ENCODE measurements around the gene ACVR1. TPM values are rescaled to one million over a fixed set of nuclear protein-coding genes. Genes with fewer than 3 reads are reported as not detected.

Gene ACVR1
- total and polyA plus RNA-seq, 2 donors (not counting 3 experiments of a cell fraction or from before 2014, with no cell fraction given), result 24.8 to 33.6 TPM

DNA sequence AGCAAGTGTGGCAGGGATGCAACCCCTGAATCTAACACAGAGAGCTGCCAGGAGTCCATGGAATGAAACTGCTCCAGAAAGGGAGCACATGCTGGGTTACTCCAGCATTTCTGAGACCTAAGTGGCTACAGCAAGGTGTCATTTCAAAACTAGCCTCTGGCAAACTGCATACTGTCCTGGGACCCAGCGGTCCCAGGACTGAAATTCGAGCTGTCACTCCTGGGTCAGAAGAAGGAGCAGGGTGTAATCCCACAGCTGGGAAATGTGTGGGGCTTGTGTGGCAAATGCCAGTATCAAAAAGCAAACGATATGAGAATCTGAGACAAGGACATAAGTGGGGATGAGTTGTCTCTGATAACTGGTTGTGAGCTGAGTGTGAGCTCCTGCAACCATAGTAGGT, 177.1 kb downstream of the ACVR1 start:
- TF ChIP-seq POLR2A (IDR thresholded peaks at IDR 0.05; ENCODE audit: low read depth, low read length), result no peak
- no peak for TF ChIP-seq JUN (IDR thresholded peaks at IDR 0.05; ENCODE audit: borderline replicate concordance, insufficient read depth, insufficient read length, low read depth)
- TF ChIP-seq POLR2AphosphoS5 (IDR thresholded peaks at IDR 0.05; ENCODE audit: insufficient read depth, low read depth, low read length), result no peak
- no peak for TF ChIP-seq FOS (IDR thresholded peaks at IDR 0.05; ENCODE audit: borderline replicate concordance, insufficient read depth, low read length)
- TF ChIP-seq, protein P1, sequence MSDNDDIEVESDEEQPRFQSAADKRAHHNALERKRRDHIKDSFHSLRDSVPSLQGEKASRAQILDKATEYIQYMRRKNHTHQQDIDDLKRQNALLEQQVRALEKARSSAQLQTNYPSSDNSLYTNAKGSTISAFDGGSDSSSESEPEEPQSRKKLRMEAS (IDR thresholded peaks at IDR 0.05; ENCODE audit: insufficient read depth, insufficient read length), result no peak
- TF ChIP-seq MYC (IDR thresholded peaks at IDR 0.05; ENCODE audit: low read depth, low read length), result no peak
- TF ChIP-seq EZH2 (IDR thresholded peaks at IDR 0.05; ENCODE audit: borderline replicate concordance, low read depth, low read length, severe bottlenecking), result no peak
- no peak for TF ChIP-seq GATA2 (IDR thresholded peaks at IDR 0.05; ENCODE audit: insufficient read depth, insufficient read length, low read depth, low read length)
- Histone ChIP-seq H3K79me2 (ENCODE audit: control insufficient read depth, insufficient read depth, low read length) (no peaks in the 10 kb centered on the region), H2AFZ (ENCODE audit: low read depth, low read length) (no peak overlapping the region), H3K36me3 (ENCODE audit: control insufficient read depth in 2 of 2, extremely low read depth in 1 of 2, insufficient read depth in 2 of 2, low read length in 2 of 2) (no peaks in the 10 kb centered on the region), H3K27me3 (ENCODE audit: control insufficient read depth in 2 of 2, insufficient read depth in 2 of 2, low read length in 2 of 2) (no peaks in the 10 kb centered on the region), H3K9ac (replicated peaks; ENCODE audit: extremely low read depth, insufficient read depth, low read length) (no peak overlapping the region), H3K9me1 (replicated peaks; ENCODE audit: control insufficient read depth, extremely low read depth, insufficient read depth, low read length) (no peaks in the 10 kb centered on the region), H4K20me1 (replicated peaks; ENCODE audit: control insufficient read depth, extremely low read depth, insufficient read depth, low read length) (no peaks in the 10 kb centered on the region), H3K4me1 (ENCODE audit: control insufficient read depth, extremely low read depth, insufficient read depth, low read length) (no peaks in the 10 kb centered on the region), H3K4me3 (replicated peaks in 1 of 3; ENCODE audit: insufficient read depth in 1 of 3, low read depth in 1 of 3, low read length in 3 of 3) (no peak overlapping the region), H3K9me3 (replicated peaks; ENCODE audit: control insufficient read depth, insufficient read depth, low read length) (no peaks in the 10 kb centered on the region), H3K27ac (ENCODE audit: insufficient read depth, low read depth, low read length) (no peak overlapping the region), H3K4me2 (ENCODE audit: insufficient read depth, low read length) (no peak overlapping the region)
- no TSS peak for BruUV-seq (replicated peaks)
- dilution Hi-C loops (cut with MboI; ENCODE audit: extremely low pct_ligation_motif_present, low sequenced_read_pairs) (no loop called here), intact Hi-C loops (cut with micrococcal nuclease) (no loop called here)
- ChIA-PET CTCF (interaction anchor here (1.2 kb wide), 1 partner anchor 9 kb away, joined by 3 read pairs; no protein-coding TSS in a partner anchor), POLR2A (interaction anchor here (0.6 kb wide), 1 partner anchor 178 kb away, joined by 3 read pairs; no protein-coding TSS in a partner anchor)
- no peak for FAIRE-seq
- DNase-seq (ENCODE audit: low read depth, low spot score), result no peak

DNA sequence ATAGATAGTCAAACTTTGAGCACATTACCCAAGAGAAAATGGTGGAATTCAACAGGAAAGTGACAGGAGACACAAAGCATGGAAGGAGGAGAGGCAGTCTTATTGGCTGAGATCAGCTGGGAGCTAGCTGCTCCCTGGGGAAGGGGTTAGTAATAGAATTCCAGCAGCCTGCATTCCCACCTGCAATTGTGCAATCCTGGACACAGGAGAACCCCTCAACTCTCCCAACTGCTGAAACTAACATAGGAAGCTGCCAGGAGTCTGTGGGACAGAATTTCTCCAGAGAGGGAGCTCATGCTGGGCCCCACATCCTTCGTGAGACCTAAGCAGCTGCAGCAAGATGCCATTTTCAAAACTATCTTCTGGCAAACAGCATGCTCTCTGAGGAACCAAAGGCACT, 177.7 kb downstream of the ACVR1 start:
- no peaks in the 10 kb centered on the region for H3K79me2 ChIP-seq (ENCODE audit: control insufficient read depth, insufficient read depth, low read length)
- H2AFZ ChIP-seq (ENCODE audit: low read depth, low read length), result no peak overlapping the region
- no peaks in the 10 kb centered on the region for H3K9me1 ChIP-seq (replicated peaks; ENCODE audit: control insufficient read depth, extremely low read depth, insufficient read depth, low read length)
- H3K4me1 ChIP-seq (ENCODE audit: control insufficient read depth, extremely low read depth, insufficient read depth, low read length), result no peaks in the 10 kb centered on the region
- H3K9ac ChIP-seq (replicated peaks; ENCODE audit: extremely low read depth, insufficient read depth, low read length), result no peak overlapping the region
- H3K4me3 ChIP-seq (replicated peaks in 1 of 3; ENCODE audit: insufficient read depth in 1 of 3, low read depth in 1 of 3, low read length in 3 of 3), result no peak overlapping the region
- DNase-seq (ENCODE audit: low read depth, low spot score), result no peak
- no peak overlapping the region for H3K4me2 ChIP-seq (ENCODE audit: insufficient read depth, low read length)
- CTCF ChIA-PET, result interaction anchor here (1.2 kb wide), 1 partner anchor 8 kb away, joined by 3 read pairs; no protein-coding TSS in a partner anchor
- no TSS peak for BruUV-seq (replicated peaks)
- intact Hi-C loops (cut with micrococcal nuclease), result no loop called here
- no peak overlapping the region for H3K27ac ChIP-seq (ENCODE audit: insufficient read depth, low read depth, low read length)
- POLR2A ChIA-PET, result interaction anchor here (0.6 kb wide), 1 partner anchor 179 kb away, joined by 3 read pairs; no protein-coding TSS in a partner anchor
- TF ChIP-seq POLR2AphosphoS5 (IDR thresholded peaks at IDR 0.05; ENCODE audit: insufficient read depth, low read depth, low read length), result no peak
- H3K9me3 ChIP-seq (replicated peaks; ENCODE audit: control insufficient read depth, insufficient read depth, low read length), result no peaks in the 10 kb centered on the region
- no peak for FAIRE-seq
- no peaks in the 10 kb centered on the region for H4K20me1 ChIP-seq (replicated peaks; ENCODE audit: control insufficient read depth, extremely low read depth, insufficient read depth, low read length)
- H3K27me3 ChIP-seq (ENCODE audit: control insufficient read depth in 2 of 2, insufficient read depth in 2 of 2, low read length in 2 of 2), result no peaks in the 10 kb centered on the region
- H3K36me3 ChIP-seq (ENCODE audit: control insufficient read depth in 2 of 2, extremely low read depth in 1 of 2, insufficient read depth in 2 of 2, low read length in 2 of 2), result no peaks in the 10 kb centered on the region
- dilution Hi-C loops (cut with MboI; ENCODE audit: extremely low pct_ligation_motif_present, low sequenced_read_pairs), result no loop called here

Measured in endothelial cell of umbilical vein (primary cell).